Osteoblast (primary cell): Measurements from ENCODE around the gene OR51B5. TPM values are rescaled to one million over a fixed set of nuclear protein-coding genes. Genes with fewer than 3 reads are reported as not detected.
A peak's percentile ranks its signal among the peaks of the same experiment; 100 is the strongest.

Experiments used
- DNase-seq: peaks from one replicate; pipeline ENCODE4 v3.0.0; 2011; ENCODE audit warnings: low spot score, mixed read lengths; ENCODE audit not compliant: insufficient read length; ENCODE audit errors: missing footprints
- H2AFZ ChIP-seq: 2 replicates; pipeline ENCODE4 v1.6.0; 2011; ENCODE audit warnings: mild to moderate bottlenecking, low read length
- H3K27ac ChIP-seq: 2 replicates; pipeline ENCODE4 v1.5.1; 2011; ENCODE audit warnings: mild to moderate bottlenecking, low read depth, low read length, moderate library complexity
- H3K27me3 ChIP-seq: 2 replicates; pipeline ENCODE4 v1.6.0; 2012; ENCODE audit warnings: mild to moderate bottlenecking, control low read depth, inconsistent platforms, low read length, moderate library complexity; ENCODE audit not compliant: insufficient read depth
- H3K36me3 ChIP-seq: 2 replicates; pipeline ENCODE4 v1.5.1; 2011; ENCODE audit warnings: mild to moderate bottlenecking, low read length, control low read depth, moderate library complexity; ENCODE audit not compliant: insufficient read depth
- H3K4me1 ChIP-seq: 2 replicates; pipeline ENCODE4 v1.5.1; 2011; ENCODE audit warnings: mild to moderate bottlenecking, low read length, control low read depth, moderate library complexity; ENCODE audit not compliant: insufficient read depth
- H3K4me2 ChIP-seq: 2 replicates; pipeline ENCODE4 v1.6.0; 2011; ENCODE audit warnings: mild to moderate bottlenecking, low read length; ENCODE audit not compliant: insufficient read depth
- H3K4me3 ChIP-seq: fragments of 200-600 bp; sonication (generic); 3 replicates; pipeline ENCODE4 v1.5.1; 2012; ENCODE audit warnings: mild to moderate bottlenecking, low read length, inconsistent platforms; ENCODE audit not compliant: insufficient read depth
- H3K79me2 ChIP-seq: 2 replicates; pipeline ENCODE4 v1.6.0; 2012; ENCODE audit warnings: mild to moderate bottlenecking, low read length, control low read depth, inconsistent platforms; ENCODE audit not compliant: insufficient read depth
- H3K9me3 ChIP-seq: 2 replicates; pipeline ENCODE4 v1.5.1; 2011; ENCODE audit warnings: low read depth, low read length, control low read depth
- H4K20me1 ChIP-seq: 2 replicates; pipeline ENCODE4 v1.6.0; 2012; ENCODE audit warnings: mild to moderate bottlenecking, low read length, control low read depth; ENCODE audit not compliant: insufficient read depth
- total RNA-seq: library from RNA; depleted of rRNA; stranded (reverse); fragments of >200 nt; gene quantifications from 2 replicates; pipeline ENCODE4 v1.2.3, GENCODE V29; 2012
- TF ChIP-seq, protein P1 (sequence below): IDR thresholded peaks from 2 replicates; pipeline ENCODE4 v1.5.1; 2011; ENCODE audit warnings: mild to moderate bottlenecking, low read depth, low read length, moderate library complexity; ENCODE audit errors: extremely low read depth

The OR51B5 gene
- total RNA-seq, 1 donor = not detected

- Histone ChIP-seq H3K27me3 (no peaks in the 10 kb centered on the region), H3K27ac (no peak overlapping the region), H3K4me3 (no peak overlapping the region), H3K4me2 (no peak overlapping the region), H3K4me1 (no peaks in the 10 kb centered on the region), H3K79me2 (no peaks in the 10 kb centered on the region), H4K20me1 (no peaks in the 10 kb centered on the region), H3K36me3 (no peaks in the 10 kb centered on the region), H2AFZ (no peak overlapping the region), H3K9me3 (no peaks in the 10 kb centered on the region)
- TF ChIP-seq, protein P1, sequence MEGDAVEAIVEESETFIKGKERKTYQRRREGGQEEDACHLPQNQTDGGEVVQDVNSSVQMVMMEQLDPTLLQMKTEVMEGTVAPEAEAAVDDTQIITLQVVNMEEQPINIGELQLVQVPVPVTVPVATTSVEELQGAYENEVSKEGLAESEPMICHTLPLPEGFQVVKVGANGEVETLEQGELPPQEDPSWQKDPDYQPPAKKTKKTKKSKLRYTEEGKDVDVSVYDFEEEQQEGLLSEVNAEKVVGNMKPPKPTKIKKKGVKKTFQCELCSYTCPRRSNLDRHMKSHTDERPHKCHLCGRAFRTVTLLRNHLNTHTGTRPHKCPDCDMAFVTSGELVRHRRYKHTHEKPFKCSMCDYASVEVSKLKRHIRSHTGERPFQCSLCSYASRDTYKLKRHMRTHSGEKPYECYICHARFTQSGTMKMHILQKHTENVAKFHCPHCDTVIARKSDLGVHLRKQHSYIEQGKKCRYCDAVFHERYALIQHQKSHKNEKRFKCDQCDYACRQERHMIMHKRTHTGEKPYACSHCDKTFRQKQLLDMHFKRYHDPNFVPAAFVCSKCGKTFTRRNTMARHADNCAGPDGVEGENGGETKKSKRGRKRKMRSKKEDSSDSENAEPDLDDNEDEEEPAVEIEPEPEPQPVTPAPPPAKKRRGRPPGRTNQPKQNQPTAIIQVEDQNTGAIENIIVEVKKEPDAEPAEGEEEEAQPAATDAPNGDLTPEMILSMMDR = peak; percentile 86
- peak; percentile 73 for DNase-seq
These were observed 37.5 kb upstream of the OR51B5 start for GRCh38 chr11:5380740-5381342.

- Histone ChIP-seq H3K4me2 (no peak overlapping the region), H3K27ac (no peak overlapping the region), H3K79me2 (no peaks in the 10 kb centered on the region), H3K9me3 (no peaks in the 10 kb centered on the region), H2AFZ (no peak overlapping the region), H3K4me3 (no peak overlapping the region), H3K27me3 (no peaks in the 10 kb centered on the region), H4K20me1 (no peaks in the 10 kb centered on the region), H3K36me3 (no peaks in the 10 kb centered on the region), H3K4me1 (peaks cover 45% of the 10 kb centered on the region)
- DNase-seq = peak; percentile 73
- TF ChIP-seq, protein P1 = peak; percentile 78
These were observed 26.5 kb upstream of the OR51B5 start for GRCh38 chr11:5369789-5370188.

GRCh38 chr11:5368502-5369043 lies 25.2 kb upstream of the OR51B5 start:
- no peaks in the 10 kb centered on the region for H3K27me3 ChIP-seq
- H3K36me3 ChIP-seq = no peaks in the 10 kb centered on the region
- DNase-seq = no peak
- TF ChIP-seq, protein P1 = no peak
- no peak overlapping the region for H3K4me2 ChIP-seq
- no peak overlapping the region for H3K4me3 ChIP-seq
- peak overlapping the region; percentile 91 for H3K27ac ChIP-seq
- peaks cover 57% of the 10 kb centered on the region for H3K4me1 ChIP-seq
- H3K9me3 ChIP-seq = no peaks in the 10 kb centered on the region
- H2AFZ ChIP-seq = peak overlapping the region; percentile 23
- H3K79me2 ChIP-seq = no peaks in the 10 kb centered on the region
- H4K20me1 ChIP-seq = no peaks in the 10 kb centered on the region

DNA sequence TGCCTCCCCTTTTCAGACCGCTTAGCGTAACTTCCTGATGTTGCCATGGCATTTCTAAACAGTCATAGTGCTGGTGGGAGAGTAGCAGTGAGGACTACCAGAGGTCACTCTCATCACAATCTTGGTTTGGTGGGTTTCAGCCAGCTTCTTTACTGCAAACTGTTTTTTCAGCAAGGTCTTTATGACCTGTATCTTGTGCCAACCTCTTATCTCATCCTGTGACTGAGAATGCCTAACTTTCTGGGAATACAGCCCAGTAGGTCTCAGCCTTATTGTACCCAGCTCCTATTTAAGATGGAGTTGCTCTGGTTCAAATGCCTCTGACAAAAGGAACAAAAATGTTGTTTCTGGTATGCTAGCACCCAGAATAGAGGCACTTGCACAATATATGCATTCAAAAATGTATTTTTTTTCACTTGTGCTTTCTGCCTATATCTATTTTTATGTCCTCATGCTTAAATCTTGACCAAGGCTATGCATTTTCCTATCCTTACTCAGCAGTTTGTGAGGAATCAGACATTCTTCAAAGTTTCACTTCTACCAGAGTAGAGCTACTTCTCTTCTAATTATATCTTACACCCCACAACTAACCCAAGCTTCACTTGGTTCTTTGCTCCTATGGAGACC lies 24.2 kb upstream of the OR51B5 start:
- H3K4me1 ChIP-seq = peaks cover 63% of the 10 kb centered on the region
- H3K27me3 ChIP-seq = no peaks in the 10 kb centered on the region
- no peak overlapping the region for H2AFZ ChIP-seq
- no peak overlapping the region for H3K4me3 ChIP-seq
- no peaks in the 10 kb centered on the region for H3K79me2 ChIP-seq
- H3K9me3 ChIP-seq = no peaks in the 10 kb centered on the region
- H3K27ac ChIP-seq = peak overlapping the region; percentile 91
- H4K20me1 ChIP-seq = no peaks in the 10 kb centered on the region
- H3K4me2 ChIP-seq = peak overlapping the region; percentile 59
- no peaks in the 10 kb centered on the region for H3K36me3 ChIP-seq
- TF ChIP-seq, protein P1 = no peak
- DNase-seq = no peak
